ACC112 (cell line): Measurements from ENCODE around the gene CREB5.
A peak's percentile ranks its signal among the peaks of the same experiment; 100 is the strongest.

ENCODE experiments used
- H2AFZ ChIP-seq: fragments of 200-600 bp; sonication (generic); one replicate; pipeline ENCODE4 v1.6.0; 2017; ENCODE audit warnings: antibody characterized with exemption, low read length; ENCODE audit not compliant: unreplicated experiment
- H3K27ac ChIP-seq: fragments of 200-600 bp; sonication (generic); 2 replicates; pipeline ENCODE4 v1.5.1; 2014; ENCODE audit warnings: low read depth, mild to moderate bottlenecking, antibody characterized with exemption, low read length, moderate library complexity
- H3K27me3 ChIP-seq: fragments of 200-600 bp; sonication (generic); 2 replicates; pipeline ENCODE4 v1.6.1; 2014; ENCODE audit warnings: mild to moderate bottlenecking, antibody characterized with exemption, low read length, moderate library complexity, mixed read lengths; ENCODE audit not compliant: insufficient read depth
- H3K36me3 ChIP-seq: fragments of 200-600 bp; sonication (generic); 2 replicates; pipeline ENCODE4 v1.6.1; 2016; ENCODE audit warnings: mild to moderate bottlenecking, antibody characterized with exemption, low read length, moderate library complexity, mixed read lengths; ENCODE audit not compliant: insufficient read depth
- H3K4me1 ChIP-seq: fragments of 200-600 bp; sonication (generic); one replicate; pipeline ENCODE4 v1.6.1; 2016; ENCODE audit warnings: low read length, mixed read lengths; ENCODE audit not compliant: insufficient read depth, unreplicated experiment, control insufficient read depth
- H3K4me3 ChIP-seq: fragments of 200-600 bp; sonication (generic); 2 replicates; pipeline ENCODE4 v1.5.1; 2014; ENCODE audit warnings: mild to moderate bottlenecking, low read depth, low read length
- H3K79me2 ChIP-seq: fragments of 200-600 bp; sonication (generic); one replicate; pipeline ENCODE4 v1.6.0; 2016; ENCODE audit warnings: low read length; ENCODE audit not compliant: control insufficient read depth, unreplicated experiment, insufficient read depth

CREB5 gene

DNA sequence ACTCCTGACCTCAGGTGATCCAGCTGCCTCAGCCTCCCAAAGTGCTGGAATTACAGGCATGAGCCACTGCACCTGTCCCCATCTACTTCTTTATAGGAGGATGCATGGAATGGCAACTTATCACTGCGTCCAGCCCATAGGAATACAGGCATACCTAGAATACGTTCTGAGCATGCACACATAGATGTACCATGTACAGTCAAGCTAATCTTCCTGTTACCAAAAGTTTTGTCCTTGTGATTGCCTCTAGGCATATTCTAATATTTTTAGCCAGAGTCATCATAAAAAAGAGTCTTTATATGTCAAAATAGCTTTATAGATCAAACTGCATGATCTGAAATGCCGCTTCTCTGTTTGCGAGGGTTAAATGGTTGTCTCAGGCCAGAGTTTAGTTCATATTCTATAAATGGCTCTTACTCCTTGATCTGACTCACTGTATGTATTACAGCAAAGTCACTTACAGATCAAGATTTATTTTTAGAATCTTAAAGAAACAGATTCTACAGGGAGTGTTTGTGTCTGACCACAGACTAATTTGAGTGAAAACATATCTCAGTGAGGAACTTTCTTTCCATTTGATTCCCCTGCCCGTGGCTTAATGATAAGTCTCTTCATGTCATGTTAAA is 210.9 kb downstream of the CREB5 start:
- Histone ChIP-seq H3K27ac (no peak overlapping the region), H3K4me1 (peaks cover 17% of the 10 kb centered on the region), H2AFZ (no peak overlapping the region), H3K27me3 (no peaks in the 10 kb centered on the region), H3K36me3 (no peaks in the 10 kb centered on the region), H3K79me2 (no peaks in the 10 kb centered on the region), H3K4me3 (no peak overlapping the region)

DNA sequence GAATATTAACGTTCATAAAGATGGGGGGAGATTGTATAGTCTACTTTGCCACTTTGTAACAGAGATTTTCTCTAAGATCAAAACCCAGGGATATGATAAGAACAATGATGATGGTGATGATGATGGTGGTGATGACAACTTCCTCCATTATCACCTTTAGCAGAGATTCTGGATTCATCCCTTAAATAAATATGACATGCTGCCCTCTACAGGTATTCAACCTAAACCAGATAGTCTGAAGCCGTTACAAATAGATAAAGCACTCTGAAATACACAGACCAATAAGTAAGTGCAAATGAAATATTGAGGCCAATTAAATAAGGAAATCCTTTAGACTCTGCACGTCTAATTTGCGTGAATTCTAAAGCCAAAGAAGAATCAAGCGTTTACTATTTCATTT is 211.5 kb downstream of the CREB5 start:
- H3K36me3 ChIP-seq = no peaks in the 10 kb centered on the region
- no peak overlapping the region for H2AFZ ChIP-seq
- H3K79me2 ChIP-seq = no peaks in the 10 kb centered on the region
- no peaks in the 10 kb centered on the region for H3K27me3 ChIP-seq
- no peak overlapping the region for H3K4me3 ChIP-seq
- peaks cover 22% of the 10 kb centered on the region for H3K4me1 ChIP-seq
- H3K27ac ChIP-seq = no peak overlapping the region

DNA sequence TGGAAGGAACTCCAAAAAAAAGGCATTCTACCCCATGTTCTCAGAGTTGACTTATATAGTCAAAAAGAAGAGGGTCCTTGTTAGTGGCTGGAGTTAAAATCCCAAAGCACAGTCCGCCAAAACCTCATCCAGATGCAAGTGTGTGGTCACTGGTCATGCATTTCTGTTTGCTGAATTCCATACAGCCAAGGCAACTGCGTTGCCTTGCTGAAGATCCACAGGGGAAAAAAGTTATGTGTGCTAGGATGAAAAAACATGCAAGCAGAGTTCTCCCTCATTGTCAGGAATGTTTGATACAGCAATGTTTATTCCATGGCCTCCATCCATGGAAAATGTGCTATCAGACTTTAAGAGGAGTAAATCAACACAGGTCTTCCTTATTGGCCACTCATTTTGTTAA is 213.1 kb downstream of the CREB5 start:
- Histone ChIP-seq H3K4me3 (no peak overlapping the region), H2AFZ (no peak overlapping the region), H3K79me2 (no peaks in the 10 kb centered on the region), H3K4me1 (peaks cover 34% of the 10 kb centered on the region), H3K36me3 (no peaks in the 10 kb centered on the region), H3K27ac (no peak overlapping the region), H3K27me3 (no peaks in the 10 kb centered on the region)

DNA sequence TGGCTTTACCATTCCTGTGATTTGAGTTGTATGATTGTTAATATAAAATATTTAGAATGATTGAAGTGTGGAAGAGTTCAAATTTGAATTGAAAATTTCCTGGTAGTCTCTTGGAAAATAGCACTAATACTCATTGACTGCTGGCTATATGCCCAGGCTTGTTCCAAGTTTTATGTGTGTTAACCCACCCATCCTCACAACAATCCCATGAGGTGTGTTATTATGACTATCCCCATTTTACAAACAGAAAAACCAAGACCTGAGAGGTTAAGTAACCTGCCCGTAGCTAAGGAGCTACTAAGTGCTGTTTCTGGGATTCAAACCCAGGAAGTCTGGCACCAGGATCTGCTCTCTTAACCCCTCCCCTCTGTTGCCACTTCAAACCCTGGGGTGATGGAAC is 213.9 kb downstream of the CREB5 start:
- no peaks in the 10 kb centered on the region for H3K36me3 ChIP-seq
- peaks cover 34% of the 10 kb centered on the region for H3K4me1 ChIP-seq
- peak overlapping the region; percentile 37 for H2AFZ ChIP-seq
- H3K4me3 ChIP-seq = no peak overlapping the region
- H3K27me3 ChIP-seq = no peaks in the 10 kb centered on the region
- H3K79me2 ChIP-seq = no peaks in the 10 kb centered on the region
- H3K27ac ChIP-seq = no peak overlapping the region

DNA sequence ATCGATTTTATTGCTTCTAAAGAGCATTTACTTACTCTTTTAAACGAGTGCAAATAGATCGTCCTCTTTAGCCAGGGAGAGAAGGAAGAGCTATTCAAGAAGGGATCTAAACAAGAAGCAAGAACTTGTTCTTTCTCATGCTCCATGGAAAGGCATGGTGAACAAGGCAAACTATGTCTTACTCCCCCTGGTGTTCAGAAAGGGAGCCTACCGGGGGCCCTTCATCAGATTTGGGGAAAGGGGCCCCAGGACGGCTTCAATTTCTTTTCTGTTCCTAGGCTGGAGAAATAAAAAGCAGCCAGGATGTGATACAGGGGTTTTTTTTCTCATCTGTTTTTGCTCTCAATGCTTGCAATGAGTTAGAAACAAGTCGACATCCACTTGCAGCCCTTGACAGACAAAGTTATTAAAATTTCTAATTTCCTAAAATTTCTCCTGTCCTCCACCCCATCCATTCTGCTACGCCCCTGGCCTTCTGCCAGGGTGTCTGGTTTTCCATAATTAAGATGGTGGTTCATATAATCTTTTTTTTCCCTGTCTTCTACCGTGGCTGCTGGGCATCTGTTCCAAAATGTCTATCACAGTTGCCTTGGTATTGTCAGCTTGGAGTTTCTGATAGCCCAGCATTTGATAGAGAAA is 214.4 kb downstream of the CREB5 start:
- Histone ChIP-seq H3K4me1 (peaks cover 34% of the 10 kb centered on the region), H3K79me2 (no peaks in the 10 kb centered on the region), H3K27ac (no peak overlapping the region; the same call in 1 of the 2 replicates), H3K36me3 (no peaks in the 10 kb centered on the region), H3K4me3 (no peak overlapping the region), H3K27me3 (no peaks in the 10 kb centered on the region), H2AFZ (peak overlapping the region; percentile 37)

DNA sequence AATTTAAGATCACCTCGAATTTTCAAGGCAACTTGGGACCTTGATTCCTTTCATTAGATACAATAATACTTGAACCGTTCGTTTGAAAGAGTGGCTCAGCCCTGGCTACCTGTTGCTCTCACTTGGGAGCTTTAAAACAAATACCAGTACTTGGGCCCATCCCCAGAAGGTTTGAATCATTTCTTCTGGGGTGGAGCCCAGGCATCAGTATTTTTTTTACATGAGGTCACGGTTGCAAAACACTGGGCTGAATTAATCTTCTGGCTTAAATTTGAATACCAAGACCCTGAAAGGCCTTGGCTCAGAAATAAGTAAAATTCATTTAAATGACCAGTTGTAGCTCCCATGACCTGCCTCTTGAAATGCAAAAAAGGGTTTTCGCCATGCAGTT is 214.9 kb downstream of the CREB5 start:
- no peak overlapping the region; the same call in 1 of the 2 replicates for H3K27ac ChIP-seq
- H3K4me1 ChIP-seq = peaks cover 34% of the 10 kb centered on the region
- H3K4me3 ChIP-seq = no peak overlapping the region
- no peaks in the 10 kb centered on the region for H3K36me3 ChIP-seq
- H2AFZ ChIP-seq = no peak overlapping the region
- H3K79me2 ChIP-seq = no peaks in the 10 kb centered on the region
- 0 out of 2 replicates have a peak, but pooled peaks cover 3% of the 10 kb centered on the region for H3K27me3 ChIP-seq

DNA sequence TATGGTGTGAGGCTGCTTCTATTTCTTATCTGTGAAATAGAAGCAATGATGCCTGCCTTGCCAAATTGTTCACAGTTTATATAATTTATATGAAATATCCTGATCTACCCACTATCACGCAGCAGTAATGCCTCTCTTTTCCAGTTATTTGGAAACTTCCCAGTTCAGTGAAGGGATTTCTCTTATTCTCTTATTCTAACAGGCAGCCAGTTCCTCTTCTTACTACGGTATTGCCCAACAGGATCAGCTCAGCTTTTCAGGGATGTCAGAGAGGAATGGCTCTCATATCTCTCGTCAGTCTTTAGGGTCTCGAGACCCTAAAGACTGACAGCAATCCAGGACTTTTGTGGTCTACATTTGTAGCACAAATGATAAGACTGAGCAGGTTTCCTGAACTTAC is 215.6 kb downstream of the CREB5 start:
- H3K27me3 ChIP-seq = 0 out of 2 replicates have a peak, but pooled peaks cover 3% of the 10 kb centered on the region
- H3K27ac ChIP-seq = no peak overlapping the region

DNA sequence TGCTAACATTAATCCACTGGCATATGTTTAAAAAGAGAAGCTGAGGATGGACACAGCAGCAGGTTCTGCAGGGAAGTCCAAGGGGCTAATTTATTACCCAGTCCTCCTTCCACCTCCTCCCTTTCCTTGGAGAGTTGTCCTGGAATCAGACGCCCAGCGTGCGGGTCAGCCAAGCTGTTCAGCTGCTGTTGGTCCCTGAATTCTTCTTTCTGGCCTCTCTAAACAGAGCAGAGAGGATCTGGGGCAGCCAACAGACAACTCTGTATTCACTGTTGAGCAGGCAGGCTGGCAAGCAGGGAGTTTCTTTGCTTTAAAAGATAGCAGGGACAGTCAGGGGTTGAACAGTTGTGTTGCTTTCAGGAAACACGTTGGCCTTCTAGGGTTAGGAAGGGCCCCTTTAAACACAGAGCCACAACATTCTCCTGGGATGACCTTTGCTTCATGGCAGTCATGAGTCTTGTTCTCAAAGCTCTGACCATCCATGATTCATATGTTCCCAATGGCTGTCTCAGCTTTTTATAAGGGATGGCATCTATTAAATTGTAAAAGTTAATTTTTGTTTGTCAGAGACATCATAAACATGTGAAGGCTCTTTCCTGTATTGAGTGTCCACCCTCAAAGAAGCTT is 217.0 kb downstream of the CREB5 start:
- H3K4me3 ChIP-seq = no peak overlapping the region
- peaks cover 31% of the 10 kb centered on the region for H3K4me1 ChIP-seq
- H3K79me2 ChIP-seq = no peaks in the 10 kb centered on the region
- H3K36me3 ChIP-seq = no peaks in the 10 kb centered on the region
- H3K27ac ChIP-seq = no peak overlapping the region
- H3K27me3 ChIP-seq = 0 out of 2 replicates have a peak, but pooled peaks cover 3% of the 10 kb centered on the region
- peak overlapping the region; percentile 26 for H2AFZ ChIP-seq

More for the DNA sequence above, 215.6 kb downstream of the CREB5 start:
- no peaks in the 10 kb centered on the region for H3K79me2 ChIP-seq
- no peak overlapping the region for H2AFZ ChIP-seq
- peaks cover 34% of the 10 kb centered on the region for H3K4me1 ChIP-seq
- no peak overlapping the region for H3K4me3 ChIP-seq
- H3K36me3 ChIP-seq = no peaks in the 10 kb centered on the region

DNA sequence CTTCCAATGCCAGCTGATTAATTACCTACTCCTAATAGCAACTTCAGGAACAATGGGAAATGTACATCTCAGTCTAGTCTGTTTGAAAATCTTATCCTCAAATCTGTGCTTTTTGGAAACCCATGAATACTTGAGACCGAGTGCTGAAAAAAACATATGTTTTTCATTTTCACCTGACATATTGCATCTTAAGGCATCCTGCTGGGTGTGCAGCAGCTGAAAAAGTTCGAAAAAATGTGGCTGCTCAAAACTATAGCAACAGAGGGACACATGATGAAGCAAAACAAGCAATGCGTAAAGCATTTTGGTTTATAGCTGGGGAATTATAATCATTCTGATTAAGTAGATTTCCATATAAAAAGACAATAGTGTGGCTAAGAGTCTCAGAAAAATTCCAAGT is 218.0 kb downstream of the CREB5 start:
- no peak overlapping the region for H2AFZ ChIP-seq
- H3K27ac ChIP-seq = no peak overlapping the region
- H3K36me3 ChIP-seq = no peaks in the 10 kb centered on the region
- H3K4me1 ChIP-seq = peaks cover 31% of the 10 kb centered on the region
- H3K27me3 ChIP-seq = 0 out of 2 replicates have a peak, but pooled peaks cover 3% of the 10 kb centered on the region
- no peak overlapping the region for H3K4me3 ChIP-seq
- no peaks in the 10 kb centered on the region for H3K79me2 ChIP-seq

DNA sequence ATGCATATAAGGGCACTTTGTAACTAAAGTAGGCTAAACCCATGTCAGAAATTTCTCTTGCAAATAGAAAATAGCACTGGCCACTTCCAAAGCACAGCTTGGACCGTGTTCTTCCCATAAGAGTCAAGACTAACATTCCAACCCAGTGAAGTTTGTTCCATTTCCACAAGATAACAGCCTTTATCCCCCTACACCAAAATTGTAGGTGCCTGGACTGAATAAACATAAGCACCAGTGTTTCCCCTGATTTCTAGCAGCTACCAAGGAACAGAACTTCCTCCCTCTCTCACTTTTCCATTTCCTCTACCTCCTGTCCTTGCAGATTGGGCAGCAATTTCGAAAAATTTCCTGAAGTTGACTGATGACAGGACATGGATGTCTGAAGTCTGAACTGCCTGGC is 219.7 kb downstream of the CREB5 start:
- H3K4me1 ChIP-seq = peaks cover 28% of the 10 kb centered on the region
- 0 out of 2 replicates have a peak, but pooled peaks cover 3% of the 10 kb centered on the region for H3K27me3 ChIP-seq
- no peaks in the 10 kb centered on the region for H3K36me3 ChIP-seq
- no peak overlapping the region for H3K4me3 ChIP-seq
- H3K79me2 ChIP-seq = no peaks in the 10 kb centered on the region
- H2AFZ ChIP-seq = no peak overlapping the region
- H3K27ac ChIP-seq = no peak overlapping the region

DNA sequence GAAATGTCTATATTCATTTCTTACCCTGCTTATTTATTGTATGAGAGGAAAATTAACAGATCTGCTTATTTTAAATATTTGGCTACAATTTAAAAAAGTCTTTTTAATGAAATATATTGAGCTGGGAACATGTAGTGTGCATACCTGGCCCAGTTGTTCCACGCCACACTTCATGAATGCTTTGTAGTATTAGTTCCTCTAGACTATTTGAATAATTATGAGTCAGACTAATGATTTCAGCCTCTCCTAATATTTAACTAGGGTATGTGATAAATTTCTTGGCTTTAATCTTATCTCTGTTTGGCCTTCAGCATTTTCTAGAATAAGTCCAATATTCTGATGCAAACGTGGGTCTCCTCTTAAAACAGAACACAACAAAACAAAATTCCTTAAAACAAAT is 226.6 kb downstream of the CREB5 start:
- Histone ChIP-seq H3K4me3 (no peak overlapping the region), H2AFZ (no peak overlapping the region), H3K27ac (no peak overlapping the region), H3K79me2 (no peaks in the 10 kb centered on the region), H3K27me3 (no peaks in the 10 kb centered on the region), H3K36me3 (no peaks in the 10 kb centered on the region), H3K4me1 (no peaks in the 10 kb centered on the region)
